Liver (tissue), 9 donors: ENCODE results near the gene TLE4. TPM values are rescaled to one million over a fixed set of nuclear protein-coding genes. Genes with fewer than 3 reads are reported as not detected.

ENCODE experiments used
- DNase-seq: peaks from one replicate; pipeline ENCODE4 v3.0.0-alpha.2; 2017; ENCODE audit warnings: low spot score
- H3K27ac ChIP-seq, 2 donors: one replicate each; pipeline ENCODE4 v1.7.0; 2013; ENCODE audit warnings: inconsistent platforms in 2 of 2, low read length in 2 of 2, control low read depth in 1 of 2, low read depth in 1 of 2, mild to moderate bottlenecking in 1 of 2
- H3K27me3 ChIP-seq, 4 donors: one replicate each; pipeline versions ENCODE4 v1.6.1 to v1.7.0; 2013; ENCODE audit warnings: low read length in 3 of 4, inconsistent platforms in 1 of 4, mild to moderate bottlenecking in 1 of 4, moderate library complexity in 1 of 4; ENCODE audit not compliant: control insufficient read depth in 4 of 4, insufficient read depth in 4 of 4
- H3K36me3 ChIP-seq, 4 donors: one replicate each; pipeline versions ENCODE4 v1.6.1 to v1.7.0; 2013; ENCODE audit warnings: low read length in 3 of 4, mild to moderate bottlenecking in 3 of 4, low read depth in 1 of 4, moderate library complexity in 1 of 4; ENCODE audit not compliant: control insufficient read depth in 4 of 4, insufficient read depth in 3 of 4
- H3K4me1 ChIP-seq, 4 donors: one replicate each; pipeline versions ENCODE4 v1.6.1 to v1.7.0; 2013; ENCODE audit warnings: low read length in 3 of 4, mild to moderate bottlenecking in 3 of 4, moderate library complexity in 1 of 4; ENCODE audit not compliant: control insufficient read depth in 4 of 4, insufficient read depth in 4 of 4
- H3K4me3 ChIP-seq, 3 donors: one replicate each; pipeline versions ENCODE4 v1.6.1 to v1.7.0; 2013; ENCODE audit warnings: low read length in 3 of 3, control low read depth in 1 of 3, low read depth in 1 of 3, mild to moderate bottlenecking in 1 of 3
- H3K9ac ChIP-seq, 2 donors: one replicate each; pipeline ENCODE4 v1.7.0; 2013; ENCODE audit warnings: low read length in 2 of 2, mild to moderate bottlenecking in 2 of 2, moderate library complexity in 2 of 2, control low read depth in 1 of 2, low read depth in 1 of 2
- H3K9me3 ChIP-seq, 4 donors: one replicate each; pipeline versions ENCODE4 v1.6.1 to v1.7.0; 2013; ENCODE audit warnings: low read length in 3 of 4; ENCODE audit not compliant: control insufficient read depth in 4 of 4
- ATF3 ChIP-seq: IDR thresholded peaks from 2 replicates; pipeline ENCODE4 v1.6.1; 2016; ENCODE audit warnings: antibody characterized with exemption
- EGR1 ChIP-seq, 2 donors: IDR thresholded peaks; 2 replicates each; pipeline ENCODE4 v1.6.1; 2016 to 2018; ENCODE audit warnings: antibody characterized with exemption in 2 of 2, low read depth in 2 of 2
- FOXA1 ChIP-seq: IDR thresholded peaks from 2 replicates; pipeline ENCODE4 v1.6.1; 2016; ENCODE audit warnings: antibody characterized with exemption
- FOXA2 ChIP-seq: IDR thresholded peaks from 2 replicates; pipeline ENCODE4 v1.6.1; 2016; ENCODE audit warnings: antibody characterized with exemption
- GABPA ChIP-seq, 2 donors: IDR thresholded peaks in 1 of 2; conservative IDR thresholded peaks in 1 of 2; 2 replicates each; pipeline ENCODE4 v1.6.1; 2016; ENCODE audit warnings: antibody characterized with exemption in 2 of 2, mild to moderate bottlenecking in 1 of 2, moderate library complexity in 1 of 2
- HNF4A ChIP-seq, 2 donors: conservative IDR thresholded peaks; 2 replicates each; pipeline ENCODE4 v1.6.1; 2016; ENCODE audit warnings: antibody characterized with exemption in 2 of 2, mild to moderate bottlenecking in 2 of 2
- HNF4G ChIP-seq: IDR thresholded peaks from 2 replicates; pipeline ENCODE4 v1.6.1; 2016; ENCODE audit warnings: antibody characterized with exemption
- NR2F2 ChIP-seq: IDR thresholded peaks from 2 replicates; pipeline ENCODE4 v1.6.1; 2016; ENCODE audit warnings: antibody characterized with exemption
- RAD21 ChIP-seq, 2 donors: IDR thresholded peaks; 2 replicates each; pipeline ENCODE4 v1.6.1; 2016; ENCODE audit warnings: antibody characterized with exemption in 2 of 2, mild to moderate bottlenecking in 2 of 2
- REST ChIP-seq: IDR thresholded peaks from 2 replicates; pipeline ENCODE4 v1.6.1; 2016; ENCODE audit warnings: antibody characterized with exemption, mild to moderate bottlenecking
- RXRA ChIP-seq, 2 donors: IDR thresholded peaks; 2 replicates each; pipeline ENCODE4 v1.6.1; 2017 to 2018; ENCODE audit warnings: antibody characterized with exemption in 2 of 2, mild to moderate bottlenecking in 1 of 2
- SP1 ChIP-seq: IDR thresholded peaks from 2 replicates; pipeline ENCODE4 v1.6.1; 2018; ENCODE audit warnings: antibody characterized with exemption, mild to moderate bottlenecking
- TAF1 ChIP-seq: conservative IDR thresholded peaks from 2 replicates; pipeline ENCODE4 v1.6.1; 2016; ENCODE audit warnings: antibody characterized with exemption, mild to moderate bottlenecking
- YY1 ChIP-seq: IDR thresholded peaks from 2 replicates; pipeline ENCODE4 v1.6.1; 2016; ENCODE audit warnings: antibody characterized with exemption, mild to moderate bottlenecking
- WGBS: extraction: QIAGEN DNeasy Blood & Tissue Kit; methylation state at CpG from one replicate; pipeline ENCODE4 v1.1.7; 2013; 5-methylcytosine and 5-hydroxymethylcytosine counted together
- polyA plus RNA-seq, 2 donors: library from polyadenylated mRNA; stranded (reverse) in 1 of 2; unstranded in 1 of 2; fragments of 200-250 nt in 1 of 2; fragments of >200 nt in 1 of 2; fragmentation: Nextera tagmentation in 1 of 2; extraction: Ambion mirVana in 1 of 2; gene quantifications; one replicate each; pipeline versions ENCODE4 v1.2.1 to v1.2.3, GENCODE V29; 2013 to 2015
- total RNA-seq, 2 donors: library from RNA; depleted of rRNA; stranded (reverse); fragments of >200 nt; gene quantifications; one replicate each; pipeline ENCODE4 v1.2.3, GENCODE V29; 2014
- TF ChIP-seq, protein P1 (sequence below): fragments of 150-350 bp; IDR thresholded peaks from 2 replicates; pipeline ENCODE4 v1.5.1; 2017; ENCODE audit warnings: improper control_type of control experiment, low read depth, low read length; ENCODE audit not compliant: missing input control
- TF ChIP-seq, protein P2 (sequence below): IDR thresholded peaks from 2 replicates; pipeline ENCODE4 v1.6.1; 2016; ENCODE audit warnings: antibody characterized with exemption
- donor health status: healthy.
- donor health status: healthy.
- donor health status: healthy.
- donor health status: healthy.
- donor health status: healthy.

TLE4 gene
- total and polyA plus RNA-seq, 4 donors = 2.5 to 6.6 (median 4.7) TPM

DNA sequence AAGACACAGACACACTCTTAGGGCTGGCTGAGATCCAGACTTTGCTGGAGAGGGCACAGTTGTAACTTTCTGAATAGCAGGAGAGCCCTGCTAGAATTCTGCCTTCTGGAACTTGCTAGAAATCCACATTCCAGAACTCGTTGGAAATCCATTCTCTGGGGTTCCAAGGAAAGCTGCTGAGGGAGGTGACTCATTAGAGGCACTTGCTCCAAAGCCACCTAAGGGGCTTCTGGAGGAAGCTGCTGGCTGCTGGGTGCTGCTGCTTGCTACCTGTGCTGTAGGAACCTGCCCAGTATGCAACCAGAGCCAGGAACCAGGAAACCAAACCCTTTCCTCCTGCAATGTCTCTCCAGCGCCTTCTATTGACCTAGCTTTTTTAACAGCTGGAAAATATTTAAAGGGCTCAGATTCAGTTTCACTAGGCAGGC is 4.1 kb upstream of the TLE4 start:
- H3K9me3 ChIP-seq = no peaks in the 10 kb centered on the region
- H3K36me3 ChIP-seq = no peaks in the 10 kb centered on the region
- no peak for DNase-seq
- H3K4me3 ChIP-seq = no peak overlapping the region
- TF ChIP-seq NR2F2 = no peak
- no peak for TF ChIP-seq YY1
- TF ChIP-seq, protein P1, sequence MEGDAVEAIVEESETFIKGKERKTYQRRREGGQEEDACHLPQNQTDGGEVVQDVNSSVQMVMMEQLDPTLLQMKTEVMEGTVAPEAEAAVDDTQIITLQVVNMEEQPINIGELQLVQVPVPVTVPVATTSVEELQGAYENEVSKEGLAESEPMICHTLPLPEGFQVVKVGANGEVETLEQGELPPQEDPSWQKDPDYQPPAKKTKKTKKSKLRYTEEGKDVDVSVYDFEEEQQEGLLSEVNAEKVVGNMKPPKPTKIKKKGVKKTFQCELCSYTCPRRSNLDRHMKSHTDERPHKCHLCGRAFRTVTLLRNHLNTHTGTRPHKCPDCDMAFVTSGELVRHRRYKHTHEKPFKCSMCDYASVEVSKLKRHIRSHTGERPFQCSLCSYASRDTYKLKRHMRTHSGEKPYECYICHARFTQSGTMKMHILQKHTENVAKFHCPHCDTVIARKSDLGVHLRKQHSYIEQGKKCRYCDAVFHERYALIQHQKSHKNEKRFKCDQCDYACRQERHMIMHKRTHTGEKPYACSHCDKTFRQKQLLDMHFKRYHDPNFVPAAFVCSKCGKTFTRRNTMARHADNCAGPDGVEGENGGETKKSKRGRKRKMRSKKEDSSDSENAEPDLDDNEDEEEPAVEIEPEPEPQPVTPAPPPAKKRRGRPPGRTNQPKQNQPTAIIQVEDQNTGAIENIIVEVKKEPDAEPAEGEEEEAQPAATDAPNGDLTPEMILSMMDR = no peak
- no peak for TF ChIP-seq SP1
- no peak for TF ChIP-seq ATF3
- no peak for TF ChIP-seq REST
- TF ChIP-seq HNF4A (conservative IDR thresholded peaks at IDR 0.05) = no peak
- WGBS = 72% methylated on average over 2 of the region's 2 CpGs
- no peak overlapping the region for H3K27ac ChIP-seq
- no peak overlapping the region for H3K9ac ChIP-seq
- peaks cover 0 to 3% (median 0%) of the 10 kb centered on the region in 4 donors for H3K27me3 ChIP-seq
- H3K4me1 ChIP-seq = peaks cover 0 to 10% (median 3%) of the 10 kb centered on the region in 4 donors

- H3K36me3 ChIP-seq = no peaks in the 10 kb centered on the region
- no peaks in the 10 kb centered on the region for H3K9me3 ChIP-seq
- 75% methylated on average over 7 of the region's 7 CpGs for WGBS
- no peak overlapping the region for H3K27ac ChIP-seq
- H3K9ac ChIP-seq = no peak overlapping the region
- H3K4me1 ChIP-seq = peaks cover 0 to 10% (median 3%) of the 10 kb centered on the region in 4 donors
- no peak overlapping the region for H3K4me3 ChIP-seq
- no peak for DNase-seq
- peaks cover 0 to 3% (median 0%) of the 10 kb centered on the region in 4 donors for H3K27me3 ChIP-seq
- TF ChIP-seq YY1 = no peak
- TF ChIP-seq FOXA1 = no peak
- no peak for TF ChIP-seq RAD21 (IDR thresholded peaks at IDR 0.05)
- no peak for TF ChIP-seq EGR1 (IDR thresholded peaks at IDR 0.05; ENCODE audit: low read depth in 2 of 2)
- TF ChIP-seq HNF4A (conservative IDR thresholded peaks at IDR 0.05) = no peak
- no peak for TF ChIP-seq REST
- no peak for TF ChIP-seq SP1
- TF ChIP-seq GABPA (IDR thresholded peaks at IDR 0.05 in 1 of 2, conservative IDR thresholded peaks at IDR 0.05 in 1 of 2) = no peak
- TF ChIP-seq HNF4G = no peak
- TF ChIP-seq, protein P1 = no peak
- TF ChIP-seq NR2F2 = no peak
- no peak for TF ChIP-seq ATF3
- TF ChIP-seq, protein P2, sequence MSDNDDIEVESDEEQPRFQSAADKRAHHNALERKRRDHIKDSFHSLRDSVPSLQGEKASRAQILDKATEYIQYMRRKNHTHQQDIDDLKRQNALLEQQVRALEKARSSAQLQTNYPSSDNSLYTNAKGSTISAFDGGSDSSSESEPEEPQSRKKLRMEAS = no peak
- TF ChIP-seq FOXA2 = no peak
- TF ChIP-seq TAF1 = no peak
- no peak for TF ChIP-seq RXRA (IDR thresholded peaks at IDR 0.05)
These were observed 3.2 kb upstream of the TLE4 start for GRCh38 chr9:79568337-79569101.
